GM19463 (cell line): ENCODE data around the gene IFNK.
"Not testable (repeated sequence)": the region's sequence is repeated elsewhere in the genome, so short reads cannot be mapped to it uniquely, and the experiment has no call there.

ENCODE experiments used
- ATAC-seq: cut with Tn5 transposase; IDR thresholded peaks from one replicate; pipeline ENCODE4 v1.9.1; 2021; ENCODE audit warnings: mild to moderate bottlenecking, moderate library complexity; ENCODE audit not compliant: unreplicated experiment

The IFNK gene, protein sequence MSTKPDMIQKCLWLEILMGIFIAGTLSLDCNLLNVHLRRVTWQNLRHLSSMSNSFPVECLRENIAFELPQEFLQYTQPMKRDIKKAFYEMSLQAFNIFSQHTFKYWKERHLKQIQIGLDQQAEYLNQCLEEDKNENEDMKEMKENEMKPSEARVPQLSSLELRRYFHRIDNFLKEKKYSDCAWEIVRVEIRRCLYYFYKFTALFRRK

GRCh38 chr9:27524236-27524635, at the start of gene IFNK:
Gene IFNK, plus strand, starts transcription at chr9:27524290. Its CDS starts 47 bp downstream, at chr9:27524337.
- ATAC-seq, result no peak

DNA sequence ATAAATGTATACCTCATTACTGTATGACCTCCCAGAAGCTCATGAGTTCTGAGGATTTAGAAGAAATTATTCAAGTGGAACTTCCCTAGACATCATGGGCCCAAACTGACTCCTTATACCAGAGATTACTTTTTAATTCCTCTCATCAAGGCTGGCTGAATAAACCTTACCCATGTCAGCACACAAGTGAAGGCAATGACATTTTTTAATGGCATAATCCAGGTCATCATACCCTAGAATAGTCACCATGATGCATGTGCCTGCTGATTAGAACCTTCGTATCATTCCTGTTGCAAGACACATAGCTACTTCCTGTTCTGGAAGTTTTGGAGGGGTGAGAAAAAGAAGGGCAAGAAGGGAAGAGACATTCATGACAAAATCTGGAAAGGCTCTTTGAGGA, 49.8 kb upstream of the IFNK start:
- ATAC-seq, result no peak

DNA sequence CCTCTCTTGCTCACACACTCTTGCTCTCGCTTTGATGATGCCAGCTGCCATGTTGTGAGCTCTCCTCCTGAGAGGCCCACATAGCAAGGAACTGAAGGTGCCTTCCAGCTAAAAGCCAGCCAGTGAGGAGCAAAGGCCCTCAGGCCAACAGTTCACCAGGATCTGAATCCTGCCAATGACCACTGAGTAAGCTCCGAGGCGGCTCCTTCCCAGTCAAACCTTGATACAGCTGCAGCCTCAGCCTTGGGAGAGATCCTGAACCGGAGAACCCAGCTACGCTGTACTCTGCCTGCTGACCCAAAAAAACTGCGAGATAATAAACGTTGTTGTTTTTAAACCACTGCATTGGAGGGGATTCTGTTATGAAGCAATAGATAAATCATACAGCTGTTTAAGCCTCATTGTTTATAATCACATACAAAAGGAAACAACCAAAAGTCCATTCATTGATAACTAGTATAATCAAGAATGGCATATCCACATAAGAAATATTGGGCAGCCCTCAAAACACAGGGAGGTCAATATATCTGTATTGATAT, 49.0 kb upstream of the IFNK start:
- no peak for ATAC-seq

DNA sequence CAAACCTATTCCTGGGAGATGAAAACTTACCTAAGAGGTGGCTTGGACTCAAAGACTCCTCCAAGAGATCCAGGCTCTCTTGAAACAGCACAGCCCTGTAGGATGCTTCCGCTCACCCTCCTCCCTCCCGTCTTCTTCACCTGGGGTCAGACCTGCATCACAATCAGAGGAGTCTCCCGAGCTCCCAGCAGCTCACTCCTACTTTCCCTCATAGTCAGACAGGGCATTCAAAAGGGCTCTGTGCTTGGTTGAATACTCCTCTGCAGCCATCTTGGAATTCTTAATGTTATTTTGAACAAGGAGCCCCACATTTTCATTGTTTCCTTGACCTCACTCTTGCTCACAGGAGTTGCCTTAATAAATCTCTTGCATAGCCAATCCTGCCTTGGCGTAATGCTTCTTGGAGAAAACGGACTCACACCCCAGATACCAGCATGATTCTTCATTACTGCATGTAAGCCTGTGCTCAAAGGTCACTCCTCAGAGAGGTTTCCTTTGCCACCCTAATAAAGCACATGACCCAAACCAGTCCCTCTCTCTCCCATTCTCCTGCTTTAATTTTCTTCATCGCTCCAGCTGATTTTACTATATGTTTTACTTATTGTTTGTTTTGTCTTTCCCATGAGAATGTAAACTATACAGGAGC, 47.1 kb upstream of the IFNK start:
- ATAC-seq, result no peak

GRCh38 chr9:27478322-27478721, 45.8 kb upstream of the IFNK start:
- ATAC-seq, result no peak

DNA sequence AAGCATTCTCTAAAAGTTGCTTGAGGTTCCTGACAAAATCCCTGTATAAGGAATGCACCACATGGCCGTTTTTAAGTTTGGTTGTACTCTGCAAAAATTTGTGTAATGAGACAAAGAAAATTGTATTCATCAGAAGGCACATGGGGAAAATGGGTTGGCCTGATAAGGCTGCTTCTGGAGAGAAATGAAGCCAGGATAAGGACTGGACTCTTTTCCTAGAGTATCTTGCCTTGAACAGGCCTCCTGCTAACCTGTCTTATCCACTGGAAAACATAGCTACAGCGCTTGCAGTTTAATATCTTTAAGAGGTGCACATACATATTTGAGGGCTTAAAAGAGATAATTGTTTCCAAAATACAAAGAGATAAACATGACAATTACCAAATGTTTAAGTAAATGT, 41.4 kb upstream of the IFNK start:
- no peak for ATAC-seq

- ATAC-seq, result no peak
These were observed 40.5 kb upstream of the IFNK start for GRCh38 chr9:27483576-27483975.

- ATAC-seq, result peak; percentile 67
These were observed 38.9 kb upstream of the IFNK start for GRCh38 chr9:27485158-27485557.

DNA sequence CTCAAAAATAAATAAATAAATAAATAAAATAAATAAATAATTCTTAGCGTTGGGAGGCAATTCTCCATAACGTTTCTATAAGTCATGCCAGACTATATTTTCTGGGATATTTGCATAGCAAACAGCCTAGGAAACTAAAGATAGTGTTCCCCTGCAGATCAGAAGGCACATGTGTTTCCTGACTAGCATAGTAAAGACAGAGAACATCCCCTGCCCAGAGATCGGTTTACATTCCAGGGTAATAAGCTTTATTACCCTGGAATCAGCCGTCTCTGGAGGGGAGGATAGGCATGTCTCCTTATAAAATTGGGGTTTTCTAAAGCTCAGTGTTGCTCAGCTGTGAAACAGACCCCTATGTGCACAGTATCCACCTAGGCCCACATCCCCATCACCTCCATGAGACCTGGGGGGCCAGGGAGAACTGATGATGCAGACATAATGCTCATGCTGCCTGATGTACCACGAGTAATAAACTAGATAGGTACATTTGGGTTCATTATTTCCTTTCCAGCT, 36.9 kb upstream of the IFNK start:
- ATAC-seq, result no peak

DNA sequence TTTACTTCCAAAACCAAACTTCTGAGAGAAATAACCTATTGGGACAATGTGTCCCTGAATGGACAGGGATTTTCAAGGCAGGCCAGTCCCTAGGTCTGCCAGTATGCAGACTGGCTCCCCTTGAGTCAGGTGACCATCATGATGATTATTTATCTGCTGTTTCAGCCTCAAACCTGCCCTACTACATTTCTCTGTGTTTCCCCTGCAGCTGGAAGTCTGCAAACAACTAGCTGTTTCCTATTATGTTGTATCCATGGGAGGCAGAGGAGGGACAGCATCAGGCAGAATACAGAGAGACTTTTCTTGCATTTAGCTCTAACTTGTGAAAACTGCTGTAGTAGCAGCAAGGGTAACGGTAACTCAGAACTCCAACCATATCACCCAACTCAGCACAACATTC, 36.2 kb upstream of the IFNK start:
- no peak for ATAC-seq

GRCh38 chr9:27489087-27489876, 34.8 kb upstream of the IFNK start:
- peak; percentile 81 for ATAC-seq

GRCh38 chr9:27491154-27491553, 32.9 kb upstream of the IFNK start:
- no peak for ATAC-seq

DNA sequence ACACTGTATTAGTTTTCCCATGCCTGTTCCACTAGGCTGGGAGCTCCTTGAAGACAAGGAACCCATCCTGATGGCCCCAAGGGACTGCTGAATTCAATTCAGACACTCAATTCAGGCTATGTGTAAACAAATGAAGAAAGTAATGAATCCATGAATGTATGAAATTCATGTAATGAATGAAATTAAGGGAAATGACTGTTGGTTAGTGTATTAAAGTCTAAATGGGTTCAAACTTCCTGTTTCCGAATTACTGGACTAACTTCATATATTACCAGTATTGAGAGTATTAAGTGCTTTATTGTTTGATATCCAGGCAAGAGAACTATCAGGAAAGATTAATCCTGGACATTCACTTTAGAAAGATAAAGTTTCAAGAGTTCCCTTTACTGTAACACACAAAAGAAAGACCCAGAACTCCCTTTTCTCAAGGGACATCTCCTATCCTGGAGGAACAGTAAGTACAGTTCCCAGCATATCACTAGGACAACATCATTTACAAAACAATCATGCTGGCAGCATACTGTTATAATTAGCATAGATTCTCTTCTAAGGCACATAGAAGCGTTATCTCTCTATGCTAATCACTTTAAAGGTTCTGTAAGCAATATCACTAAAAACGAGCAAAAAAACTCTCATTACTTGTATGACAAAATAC, 28.5 kb upstream of the IFNK start:
- ATAC-seq, result no peak

DNA sequence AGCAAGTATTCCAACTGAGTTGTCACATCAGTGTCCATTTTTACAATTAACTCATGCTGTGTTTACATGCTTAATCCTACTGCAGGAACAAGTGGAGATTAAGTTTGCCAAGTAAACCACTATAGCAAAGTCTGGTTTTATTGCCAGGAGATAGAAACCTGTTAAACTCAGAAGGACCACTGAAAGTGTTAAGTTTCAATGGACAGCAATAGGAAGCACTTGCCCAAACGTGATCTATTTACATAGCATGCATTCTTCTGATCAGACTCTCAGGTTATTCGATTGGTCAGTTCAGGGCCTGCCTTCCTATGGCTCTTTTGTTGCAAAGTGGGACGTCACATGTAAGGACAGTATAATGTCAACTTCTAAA, 28.0 kb upstream of the IFNK start:
- ATAC-seq, result no peak

GRCh38 chr9:27497883-27498417, 26.1 kb upstream of the IFNK start:
- ATAC-seq, result no peak

DNA sequence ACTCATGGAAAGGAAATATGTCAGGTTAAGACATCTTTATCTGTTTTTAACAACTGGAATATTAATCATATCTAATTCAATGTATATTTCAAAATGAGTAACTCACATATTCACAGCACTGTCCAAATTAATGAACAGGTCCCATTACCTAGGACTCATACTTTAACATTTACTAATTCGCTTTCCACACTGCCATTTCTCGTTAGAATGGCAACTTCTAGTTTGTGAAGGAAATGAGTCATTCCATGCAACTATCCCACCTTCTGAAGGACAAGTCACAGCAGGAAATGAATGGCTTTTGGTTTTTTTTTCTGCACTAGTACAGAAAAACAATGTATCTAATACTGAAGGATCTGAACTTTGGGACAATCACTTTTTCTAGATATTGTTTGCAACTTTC, 24.6 kb upstream of the IFNK start:
- peak; percentile 56 for ATAC-seq

- not testable (repeated sequence) for ATAC-seq
These were observed 23.2 kb upstream of the IFNK start for GRCh38 chr9:27500902-27501301.

GRCh38 chr9:27503623-27504022, 20.5 kb upstream of the IFNK start:
- ATAC-seq, result no peak

- ATAC-seq, result no peak
These were observed 19.8 kb upstream of the IFNK start for GRCh38 chr9:27504259-27504658.

GRCh38 chr9:27505744-27506161, 18.3 kb upstream of the IFNK start:
- no peak for ATAC-seq

DNA sequence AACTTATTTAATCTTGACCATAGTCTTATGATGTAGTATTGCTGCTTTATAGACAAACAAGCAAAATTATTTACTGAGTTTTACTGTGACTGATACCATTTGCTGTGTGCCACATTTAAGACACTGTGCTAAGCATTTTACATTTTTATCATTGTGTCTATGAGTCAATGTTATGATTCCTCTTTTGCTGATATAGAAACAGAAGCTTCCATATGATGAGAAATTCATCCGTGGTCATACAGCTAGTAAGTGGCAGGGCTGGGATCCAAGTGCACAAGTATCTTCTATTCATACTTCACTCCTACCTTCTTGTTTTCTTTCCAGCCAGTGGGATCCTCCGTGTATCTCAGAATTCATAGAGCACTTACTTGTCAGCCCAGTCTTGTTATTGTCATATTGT, 17.1 kb upstream of the IFNK start:
- ATAC-seq, result no peak
